ENCODE data around the gene AFF1.

DNA sequence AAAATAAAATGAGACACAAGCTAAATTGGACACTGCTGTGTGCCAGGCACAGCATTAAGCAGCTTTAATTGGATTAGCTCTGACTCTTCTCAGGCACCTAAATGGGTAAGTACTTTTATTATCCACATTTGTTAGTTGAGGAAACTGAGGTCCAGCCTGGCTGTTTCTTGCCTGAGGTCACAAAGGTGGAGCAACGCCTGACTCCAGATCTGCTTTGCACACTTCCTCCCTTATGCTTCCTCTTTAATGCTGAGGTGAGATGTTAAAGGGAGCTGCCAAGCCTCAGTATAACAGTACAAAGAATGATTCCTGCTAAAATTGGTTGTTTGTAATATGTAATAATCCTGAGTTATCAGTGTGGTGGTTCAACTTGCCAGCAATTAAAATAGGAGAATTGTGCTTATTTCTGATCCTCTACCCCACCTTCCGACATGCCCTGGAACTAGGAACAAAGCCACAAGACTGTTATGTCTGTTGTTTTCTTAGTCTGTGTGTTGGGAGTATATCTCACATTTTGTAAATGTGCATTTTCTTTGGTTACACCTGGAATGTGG lies 74.4 kb downstream of the AFF1 start:
- TF ChIP-seq, protein P1, sequence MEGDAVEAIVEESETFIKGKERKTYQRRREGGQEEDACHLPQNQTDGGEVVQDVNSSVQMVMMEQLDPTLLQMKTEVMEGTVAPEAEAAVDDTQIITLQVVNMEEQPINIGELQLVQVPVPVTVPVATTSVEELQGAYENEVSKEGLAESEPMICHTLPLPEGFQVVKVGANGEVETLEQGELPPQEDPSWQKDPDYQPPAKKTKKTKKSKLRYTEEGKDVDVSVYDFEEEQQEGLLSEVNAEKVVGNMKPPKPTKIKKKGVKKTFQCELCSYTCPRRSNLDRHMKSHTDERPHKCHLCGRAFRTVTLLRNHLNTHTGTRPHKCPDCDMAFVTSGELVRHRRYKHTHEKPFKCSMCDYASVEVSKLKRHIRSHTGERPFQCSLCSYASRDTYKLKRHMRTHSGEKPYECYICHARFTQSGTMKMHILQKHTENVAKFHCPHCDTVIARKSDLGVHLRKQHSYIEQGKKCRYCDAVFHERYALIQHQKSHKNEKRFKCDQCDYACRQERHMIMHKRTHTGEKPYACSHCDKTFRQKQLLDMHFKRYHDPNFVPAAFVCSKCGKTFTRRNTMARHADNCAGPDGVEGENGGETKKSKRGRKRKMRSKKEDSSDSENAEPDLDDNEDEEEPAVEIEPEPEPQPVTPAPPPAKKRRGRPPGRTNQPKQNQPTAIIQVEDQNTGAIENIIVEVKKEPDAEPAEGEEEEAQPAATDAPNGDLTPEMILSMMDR (IDR thresholded peaks at IDR 0.05): no peak
- no peak for TF ChIP-seq POLR2A (IDR thresholded peaks at IDR 0.05)
- TF ChIP-seq POLR2AphosphoS5 (IDR thresholded peaks at IDR 0.05): peak in 2 of 4 donors; percentile 10 to 31
- TF ChIP-seq EP300 (IDR thresholded peaks at IDR 0.05): no peak
